GM19468 (cell line): Measurements from ENCODE around the gene DDI2.
"Not testable (repeated sequence)": the region's sequence is repeated elsewhere in the genome, so short reads cannot be mapped to it uniquely, and the experiment has no call there.

Source experiments
- ATAC-seq: cut with Tn5 transposase; IDR thresholded peaks from one replicate; pipeline ENCODE4 v1.9.1; 2021; ENCODE audit warnings: mild to moderate bottlenecking, moderate library complexity, moderate number of reproducible peaks; ENCODE audit not compliant: unreplicated experiment; ENCODE audit errors: extremely low read depth

DDI2 gene

DNA sequence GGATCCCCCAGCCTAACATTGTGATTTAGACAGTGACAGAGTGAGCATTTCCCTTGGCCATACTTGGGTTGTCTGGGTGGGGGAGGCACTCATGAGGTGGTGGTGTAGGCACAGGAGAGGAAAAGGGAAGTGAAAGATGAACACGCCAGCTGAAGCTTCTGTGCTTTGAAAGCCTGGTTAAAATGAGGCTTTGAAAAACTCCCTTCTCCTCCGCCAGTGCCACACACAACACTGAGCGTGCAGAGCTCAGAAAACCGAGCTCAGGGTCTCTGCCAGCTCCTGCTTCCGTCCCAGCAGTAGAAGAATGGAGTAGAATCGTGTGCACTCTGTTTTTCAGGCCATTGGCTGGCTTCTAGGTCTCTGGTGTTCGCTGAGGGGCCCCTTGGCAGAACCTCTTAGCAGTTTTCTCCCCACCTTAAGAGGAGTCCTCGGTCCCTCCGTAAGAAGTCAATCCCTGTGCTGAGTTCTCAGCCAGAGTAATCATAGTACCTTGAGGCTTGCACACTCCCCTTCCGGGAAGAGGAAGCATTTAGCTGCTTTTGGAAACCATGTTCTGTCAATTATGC, 79.8 kb downstream of the DDI2 start:
- ATAC-seq: peak; percentile 98

DNA sequence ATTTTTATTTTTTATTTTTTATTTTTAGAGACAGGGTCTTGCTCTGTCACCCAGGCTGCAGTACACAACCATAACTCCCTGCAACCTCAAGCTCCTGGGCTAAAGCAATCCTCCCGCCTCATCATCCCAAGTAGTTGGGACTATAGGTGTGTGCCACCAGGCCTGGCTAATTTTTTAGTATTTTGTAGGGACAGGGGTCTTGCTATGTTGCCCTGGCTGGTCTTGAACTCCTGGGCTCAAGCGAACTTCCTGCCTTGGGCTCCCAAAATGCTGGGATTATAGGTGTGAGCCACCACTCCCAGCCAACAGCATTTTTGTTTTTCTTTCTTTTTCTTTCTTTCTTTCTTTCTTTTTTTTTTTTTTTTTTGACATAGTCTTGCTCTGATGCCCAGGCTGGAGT, 80.9 kb downstream of the DDI2 start:
- no peak for ATAC-seq

DNA sequence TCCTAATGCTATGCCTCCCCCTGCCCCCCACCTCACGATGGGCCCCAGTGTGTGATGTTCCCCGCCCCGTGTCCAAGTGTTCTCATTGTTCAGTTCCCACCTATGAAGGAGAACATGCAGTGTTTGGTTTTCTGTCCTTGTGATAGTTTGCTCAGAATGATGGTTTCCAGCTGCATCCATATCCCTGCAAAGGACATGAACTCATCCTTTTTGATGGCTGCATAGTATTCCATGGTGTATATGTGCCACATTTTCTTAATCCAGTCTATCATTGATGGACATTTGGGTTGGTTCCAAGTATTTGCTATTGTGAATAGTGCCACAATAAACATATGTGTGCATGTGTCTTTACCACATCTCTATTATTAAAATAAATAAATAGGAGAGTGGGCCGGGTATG, 82.1 kb downstream of the DDI2 start:
- ATAC-seq: not testable (repeated sequence)

DNA sequence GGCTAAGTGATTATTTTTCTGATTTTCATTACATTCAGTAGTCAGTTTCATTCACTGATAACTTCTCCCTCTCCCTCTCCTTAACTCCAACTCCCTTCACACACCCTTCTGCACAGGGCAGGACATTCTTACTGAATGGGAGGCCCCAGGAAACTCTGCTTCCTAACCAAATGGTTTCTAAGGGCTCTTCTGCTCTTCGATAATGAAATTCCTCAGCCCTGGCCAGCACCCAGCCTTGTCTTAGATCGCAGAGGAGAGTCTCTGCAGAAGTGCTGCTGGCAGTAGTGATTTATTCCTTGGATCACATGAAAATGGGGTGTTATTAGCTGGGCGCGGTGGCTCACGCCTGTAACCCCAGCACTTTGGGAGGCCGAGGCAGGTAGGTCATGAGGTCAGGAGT, 83.2 kb downstream of the DDI2 start:
- no peak for ATAC-seq

DNA sequence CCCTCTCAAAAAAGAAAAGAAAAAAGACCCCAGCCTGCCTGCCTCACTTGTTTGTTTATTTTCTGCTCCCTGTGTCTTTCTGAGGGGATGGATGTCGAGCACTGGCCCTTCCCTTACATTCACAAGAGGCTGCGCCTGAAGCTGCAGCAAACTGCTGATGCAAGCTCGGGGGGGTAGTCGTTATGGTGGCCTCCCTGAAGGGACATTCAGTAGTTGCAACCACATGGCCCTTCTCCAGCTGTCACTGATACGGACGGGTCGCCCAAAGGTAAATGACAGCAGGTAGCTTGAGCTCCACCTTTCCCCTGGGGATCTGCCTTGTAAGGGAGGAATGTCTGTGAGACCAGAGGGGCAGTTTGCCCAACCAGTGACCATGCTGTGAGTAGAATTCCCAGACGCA, 84.5 kb downstream of the DDI2 start:
- no peak for ATAC-seq

DNA sequence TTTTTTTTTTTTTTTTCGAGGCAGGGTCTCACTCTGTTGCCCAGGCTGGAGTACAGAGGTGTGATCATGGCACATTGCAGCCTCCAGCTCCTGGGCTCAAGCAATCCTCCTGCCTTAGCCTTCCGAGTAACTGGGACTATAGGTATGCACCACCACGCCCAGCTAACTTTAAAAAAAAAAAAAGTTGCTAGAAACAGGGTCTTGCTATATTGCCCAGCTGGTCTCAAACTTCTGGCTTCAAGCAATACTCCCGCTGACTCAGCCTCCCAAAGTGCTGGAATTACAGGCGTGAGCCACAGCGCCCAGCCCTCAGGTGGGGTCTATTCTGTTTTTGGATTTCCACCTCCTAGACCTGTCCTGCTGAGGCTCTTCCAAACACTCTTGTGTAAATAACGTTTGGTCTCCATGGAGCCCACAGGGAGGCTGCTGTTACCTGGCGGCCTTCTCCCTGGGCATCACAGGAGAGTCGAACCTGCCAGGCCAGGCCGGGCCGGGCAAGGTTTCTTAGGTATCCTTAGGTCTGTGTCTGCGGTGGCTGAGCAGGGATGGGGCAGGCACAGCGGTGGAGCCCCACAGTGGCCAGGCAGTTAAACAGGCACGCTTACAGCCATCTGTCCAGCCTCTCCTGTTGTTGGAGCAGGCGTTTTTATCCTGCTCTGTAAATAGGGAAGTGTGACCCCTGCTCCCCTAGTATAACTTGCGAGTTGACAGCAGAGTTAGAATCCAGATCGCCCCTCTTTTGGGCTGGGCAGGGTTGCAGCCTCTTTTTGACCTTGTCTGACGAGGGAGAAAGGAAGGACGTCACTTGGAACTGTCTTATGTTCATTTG, 85.7 kb downstream of the DDI2 start:
- no peak for ATAC-seq

DNA sequence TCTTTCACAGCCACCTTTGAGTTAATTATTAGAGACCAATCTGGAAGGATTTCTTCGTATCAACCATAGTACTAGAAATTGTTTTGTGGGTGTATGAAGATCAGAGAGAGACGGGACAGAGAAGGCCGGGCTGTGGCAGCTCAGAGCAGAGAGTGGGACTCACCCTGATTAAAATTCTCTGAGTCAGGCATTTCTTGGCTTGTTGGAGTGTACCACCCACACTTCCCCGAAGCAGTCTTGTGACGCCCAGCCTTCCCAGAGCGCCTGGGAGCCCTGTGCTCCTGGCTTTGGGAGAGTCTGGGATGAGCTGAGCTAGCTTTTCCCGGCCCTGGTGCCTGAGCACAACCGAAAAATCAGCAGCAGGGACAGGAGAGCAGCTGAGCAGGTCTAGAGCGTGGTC, 86.3 kb downstream of the DDI2 start:
- no peak for ATAC-seq

DNA sequence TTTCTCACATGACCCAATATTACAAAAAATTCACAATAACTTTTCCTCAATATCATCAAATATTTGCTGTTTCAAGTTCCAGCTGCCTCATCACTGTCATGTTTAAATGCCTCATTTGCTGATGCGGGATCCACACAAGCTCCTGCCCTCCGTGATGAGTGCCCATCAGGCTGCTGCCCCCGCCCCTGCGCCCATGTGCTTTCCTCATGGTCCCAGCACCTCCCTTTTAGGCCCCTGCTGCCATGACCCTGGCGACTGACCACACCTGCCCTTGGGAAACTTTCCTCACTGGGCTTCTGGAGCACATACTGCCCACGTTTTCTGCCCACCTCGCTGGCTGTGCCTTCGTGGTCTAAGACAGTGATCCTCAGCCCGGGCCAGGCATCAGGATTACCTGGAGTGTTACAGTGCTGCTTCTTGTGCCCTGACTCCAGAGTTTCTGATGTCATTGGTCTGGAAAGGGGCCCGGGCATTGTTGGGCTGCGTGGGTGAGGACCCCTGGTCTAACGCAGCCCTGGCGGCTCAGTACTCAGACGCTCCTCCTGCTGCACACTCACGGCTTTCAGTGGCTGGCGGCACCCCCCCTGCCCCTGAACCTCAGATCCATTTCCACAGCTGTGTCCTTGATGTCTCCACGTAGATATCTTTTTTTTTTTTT, 87.4 kb downstream of the DDI2 start:
- no peak for ATAC-seq

DNA sequence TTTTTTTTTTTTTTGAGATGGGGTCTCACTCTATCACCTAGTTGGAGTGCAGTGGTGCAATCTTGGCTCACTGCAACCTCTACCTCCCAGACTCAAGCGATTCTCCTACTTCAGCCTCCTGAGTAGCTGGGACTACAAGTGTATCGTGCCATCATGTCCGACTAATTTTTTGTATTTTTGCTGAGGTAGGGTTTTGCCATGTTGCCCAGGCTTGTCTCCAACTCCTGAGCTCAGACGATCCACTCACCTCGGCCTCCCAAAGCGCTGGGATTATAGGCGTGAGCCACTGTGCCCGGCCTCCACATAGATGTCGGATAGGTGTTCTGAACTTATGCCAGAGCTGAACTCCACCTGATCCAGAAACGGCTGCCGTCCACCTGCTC, 87.9 kb downstream of the DDI2 start:
- ATAC-seq: no peak

DNA sequence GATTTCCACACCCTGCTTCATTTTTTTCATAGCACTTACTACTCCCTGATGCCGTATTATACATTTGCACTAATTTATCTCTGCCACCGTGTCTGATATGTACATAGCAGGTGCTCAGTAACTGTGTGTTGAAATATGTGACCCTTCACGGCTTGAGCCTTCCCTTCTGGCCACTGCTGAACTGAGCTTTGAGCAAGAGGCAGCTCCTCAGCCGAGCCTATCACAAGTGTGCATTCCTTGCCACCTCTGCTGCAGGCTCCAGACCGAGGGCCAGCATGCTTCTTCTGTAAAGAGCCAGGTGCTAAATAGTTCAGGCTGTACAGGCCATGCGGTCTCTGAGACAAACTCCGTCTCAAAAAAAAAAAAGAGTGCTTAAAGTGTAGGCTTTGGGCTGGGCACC, 89.5 kb downstream of the DDI2 start:
- no peak for ATAC-seq

DNA sequence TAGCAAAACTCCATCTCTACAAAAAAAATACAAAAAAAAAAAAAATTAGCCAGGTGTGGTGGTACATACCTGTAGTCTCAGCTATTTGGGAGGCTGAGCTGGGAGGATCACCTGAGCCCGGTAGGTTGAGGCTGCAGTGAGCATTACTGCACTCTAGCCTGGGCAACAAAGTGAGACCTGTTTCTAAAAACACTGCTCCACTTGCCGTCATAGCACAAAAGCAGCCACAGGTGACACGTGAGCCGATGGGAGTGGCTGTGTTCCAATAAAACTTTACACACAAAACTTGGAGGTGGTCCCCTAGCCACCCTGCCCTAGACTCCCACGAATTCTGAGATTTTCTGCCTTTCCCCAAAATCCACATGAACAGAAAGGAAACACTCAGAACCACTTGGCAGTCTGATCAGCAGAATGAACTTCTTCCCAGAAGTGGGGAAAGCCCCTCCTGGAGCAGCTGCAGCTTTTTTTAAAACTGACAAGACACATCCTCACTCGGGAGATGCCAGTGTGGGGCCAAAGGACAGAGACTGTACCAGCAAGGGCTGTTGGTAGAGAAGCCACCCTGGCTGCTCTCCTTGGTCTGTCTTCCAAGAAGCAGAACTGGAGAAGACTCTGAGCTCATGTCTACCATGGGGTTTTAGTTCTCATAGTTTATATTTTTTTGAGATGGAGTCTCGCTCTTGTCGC, 90.1 kb downstream of the DDI2 start:
- ATAC-seq: no peak

DNA sequence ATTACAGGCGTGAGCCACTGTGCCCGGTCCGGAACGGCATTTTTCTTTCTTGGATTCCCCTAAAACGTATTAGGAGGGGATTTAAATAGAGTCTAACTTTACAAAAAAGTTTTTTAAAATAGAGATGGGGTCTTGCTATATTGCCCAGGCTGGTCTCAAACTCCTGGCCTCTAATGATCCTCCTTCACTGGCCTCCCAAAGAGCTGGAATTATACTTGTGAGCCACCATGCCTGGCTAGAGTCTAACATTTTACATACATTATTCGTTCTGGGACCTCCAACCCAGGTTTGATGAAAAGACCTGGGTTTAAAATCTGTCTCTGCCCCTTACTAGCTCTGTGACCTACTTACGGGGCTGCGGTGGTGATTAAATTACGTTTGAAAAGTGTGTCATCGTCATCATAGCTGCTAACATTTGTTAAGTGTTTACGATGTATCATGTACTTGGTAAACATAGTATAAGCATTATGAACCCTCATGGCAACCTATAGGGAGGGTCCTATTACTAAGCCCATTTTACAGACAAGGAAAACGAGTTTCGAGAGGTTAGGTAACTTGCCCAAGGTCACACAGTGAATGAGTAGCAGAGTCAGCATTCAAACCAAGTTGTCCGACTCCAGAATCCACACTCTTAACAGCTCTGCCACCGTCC, 91.4 kb downstream of the DDI2 start:
- no peak for ATAC-seq

DNA sequence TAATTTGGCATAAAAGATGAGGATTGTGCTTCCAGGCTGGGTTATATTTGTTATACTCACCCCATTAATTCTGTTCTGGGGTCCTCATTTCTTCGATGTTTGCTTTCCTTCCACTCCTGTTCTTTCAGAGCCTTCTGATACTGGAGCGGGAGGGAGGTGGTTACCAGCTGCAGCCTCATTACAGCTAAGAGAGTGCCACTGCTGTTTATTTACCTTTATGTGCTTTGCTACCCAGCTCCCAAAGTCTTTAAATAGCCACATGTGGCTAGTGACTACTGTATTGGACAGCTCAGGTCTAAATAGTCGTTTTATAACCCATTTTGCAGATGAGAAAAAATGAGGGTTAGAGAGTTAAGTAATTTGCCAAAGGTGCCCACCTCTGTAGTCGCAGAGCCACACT, 92.0 kb downstream of the DDI2 start:
- ATAC-seq: no peak

DNA sequence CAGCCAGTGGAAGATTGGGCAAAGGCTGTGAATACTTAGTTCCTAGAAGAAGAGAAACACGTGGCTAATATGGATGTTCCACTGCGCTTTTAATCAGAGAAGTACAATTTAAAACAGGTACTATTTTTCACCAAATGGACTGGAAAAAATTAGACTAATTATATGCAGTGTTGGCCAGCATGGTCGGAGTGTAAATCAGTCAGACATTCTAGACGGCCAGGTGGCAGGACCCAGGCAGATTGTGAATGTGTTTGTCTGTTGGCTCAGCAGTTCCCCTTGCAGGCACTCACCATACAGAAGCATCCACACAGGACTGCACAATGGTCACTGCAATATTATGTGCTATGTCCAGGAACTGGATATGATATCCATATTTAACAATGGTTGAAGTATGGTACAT, 94.9 kb downstream of the DDI2 start:
- no peak for ATAC-seq

DNA sequence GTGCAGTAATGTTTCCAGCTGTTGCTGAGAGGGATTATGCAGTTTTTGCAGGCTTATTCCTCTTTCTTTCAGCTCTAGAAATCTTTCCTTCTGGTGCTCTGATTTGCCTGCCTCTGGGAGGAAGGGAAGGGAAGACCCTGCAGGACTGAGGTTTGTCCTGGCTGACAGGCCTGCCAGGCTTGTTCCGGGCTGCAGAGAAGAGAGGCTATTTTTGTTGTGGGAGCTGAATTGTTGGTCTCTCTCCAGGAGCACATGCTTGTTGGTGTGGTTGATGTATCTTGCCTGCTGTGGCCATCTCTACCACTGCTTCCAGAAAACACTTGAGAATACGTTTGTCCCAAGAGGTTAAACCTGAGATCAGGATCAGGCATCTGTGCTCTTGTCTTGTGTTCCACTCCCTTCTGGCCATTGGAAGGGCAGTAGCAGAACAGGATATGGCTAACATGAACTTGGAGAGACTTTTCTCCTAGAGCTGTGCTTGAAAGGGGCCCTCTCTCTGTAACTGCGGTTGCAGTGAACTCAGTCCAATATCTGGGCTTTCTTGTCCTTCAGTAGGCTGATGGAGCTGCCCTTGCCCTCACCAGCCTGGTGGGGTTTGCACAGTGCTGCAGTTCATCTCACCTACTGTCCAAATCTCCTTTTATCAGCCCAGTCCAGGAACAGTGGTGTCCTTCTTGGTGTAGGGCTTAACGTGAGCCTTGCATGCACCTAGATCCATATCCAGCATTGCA, 97.3 kb downstream of the DDI2 start:
- no peak for ATAC-seq

DNA sequence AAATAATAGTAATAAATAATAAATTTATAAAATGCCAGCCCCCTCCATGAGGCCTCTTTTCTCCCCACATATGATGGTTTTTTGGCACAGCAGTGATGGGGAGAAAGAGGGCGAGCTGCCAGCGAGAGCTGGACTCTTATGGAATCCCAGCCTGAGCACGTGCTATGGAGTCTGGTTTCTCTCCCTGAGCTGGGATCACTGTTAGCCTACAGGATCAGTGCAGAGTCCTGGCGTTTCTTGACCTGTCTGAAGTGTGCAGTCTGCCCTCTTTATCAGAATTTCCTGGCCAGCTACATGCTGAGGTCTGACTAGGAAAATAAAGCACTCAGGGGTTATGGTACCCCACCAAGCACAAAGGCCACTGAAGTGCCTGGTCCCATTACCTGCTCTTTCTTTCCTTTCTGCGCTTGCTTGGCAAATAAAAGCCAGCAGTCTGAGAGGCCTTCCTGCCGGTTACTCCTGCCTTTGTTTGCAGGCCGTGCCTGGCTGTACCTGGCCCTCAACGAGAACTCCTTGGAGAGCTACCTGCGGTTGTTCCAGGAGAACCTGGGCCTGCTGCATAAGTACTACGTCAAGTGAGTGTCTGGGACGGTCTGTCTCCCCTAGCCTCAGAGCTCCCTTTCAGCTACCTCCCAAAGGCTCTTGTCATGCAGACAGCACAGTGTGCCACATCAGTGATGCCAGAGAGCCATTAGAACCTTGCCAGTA, 100.3 kb downstream of the DDI2 start:
- no peak for ATAC-seq

DNA sequence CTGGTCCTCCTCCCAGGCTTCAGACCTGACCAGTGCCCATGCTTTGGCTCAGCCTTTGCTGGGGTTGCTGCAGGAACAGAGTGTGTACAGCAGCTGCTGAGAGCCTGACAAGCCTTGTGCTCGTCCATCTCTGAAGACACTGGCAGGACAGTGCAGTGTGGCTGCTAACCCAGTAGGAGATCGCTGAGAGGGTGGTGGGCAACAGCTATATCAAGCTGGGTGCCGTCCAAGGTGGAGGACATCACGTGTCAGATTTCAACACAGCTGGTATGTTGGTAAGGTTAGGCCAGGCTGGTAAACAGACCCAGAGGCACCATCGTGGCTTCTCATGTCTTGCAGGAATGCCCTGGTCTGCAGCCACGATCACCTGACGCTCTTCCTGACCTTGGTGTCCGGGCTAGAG, 100.9 kb downstream of the DDI2 start:
- no peak for ATAC-seq
